HG03060 (cell line): ENCODE measurements around the gene PFKFB4.
"Not testable (repeated sequence)": the region's sequence is repeated elsewhere in the genome, so short reads cannot be mapped to it uniquely, and the experiment has no call there.

ENCODE experiments used
- ATAC-seq: cut with Tn5 transposase; IDR thresholded peaks from one replicate; pipeline ENCODE4 v1.9.1; 2021; ENCODE audit warnings: low read depth, moderate number of reproducible peaks; ENCODE audit not compliant: unreplicated experiment

Gene PFKFB4

GRCh38 chr3:48562367-48563095 lies 5.9 kb upstream of the PFKFB4 start:
- ATAC-seq: no peak

GRCh38 chr3:48561045-48561736 lies 4.6 kb upstream of the PFKFB4 start:
- ATAC-seq: no peak

DNA sequence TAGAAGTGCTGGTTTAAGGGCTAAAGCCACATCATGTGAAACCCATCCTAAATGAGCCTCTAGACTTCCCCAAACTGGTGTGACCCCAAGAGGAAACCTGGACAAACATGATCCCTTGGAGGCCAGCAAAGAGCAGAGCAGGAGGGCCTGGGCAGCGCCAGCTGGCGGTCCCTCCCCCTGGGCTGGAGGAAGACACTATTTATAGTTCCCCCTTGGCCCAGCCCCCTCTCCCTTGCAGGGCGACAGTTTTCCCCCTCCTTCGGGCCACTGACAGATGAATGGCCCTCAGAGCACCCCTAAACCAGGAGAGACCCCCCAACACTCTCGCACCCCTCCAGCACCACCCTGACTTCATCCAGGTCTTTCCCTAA lies 4.0 kb upstream of the PFKFB4 start:
- no peak for ATAC-seq

- ATAC-seq: no peak
Measured at GRCh38 chr3:48558493-48559134, 2.0 kb upstream of the PFKFB4 start.

DNA sequence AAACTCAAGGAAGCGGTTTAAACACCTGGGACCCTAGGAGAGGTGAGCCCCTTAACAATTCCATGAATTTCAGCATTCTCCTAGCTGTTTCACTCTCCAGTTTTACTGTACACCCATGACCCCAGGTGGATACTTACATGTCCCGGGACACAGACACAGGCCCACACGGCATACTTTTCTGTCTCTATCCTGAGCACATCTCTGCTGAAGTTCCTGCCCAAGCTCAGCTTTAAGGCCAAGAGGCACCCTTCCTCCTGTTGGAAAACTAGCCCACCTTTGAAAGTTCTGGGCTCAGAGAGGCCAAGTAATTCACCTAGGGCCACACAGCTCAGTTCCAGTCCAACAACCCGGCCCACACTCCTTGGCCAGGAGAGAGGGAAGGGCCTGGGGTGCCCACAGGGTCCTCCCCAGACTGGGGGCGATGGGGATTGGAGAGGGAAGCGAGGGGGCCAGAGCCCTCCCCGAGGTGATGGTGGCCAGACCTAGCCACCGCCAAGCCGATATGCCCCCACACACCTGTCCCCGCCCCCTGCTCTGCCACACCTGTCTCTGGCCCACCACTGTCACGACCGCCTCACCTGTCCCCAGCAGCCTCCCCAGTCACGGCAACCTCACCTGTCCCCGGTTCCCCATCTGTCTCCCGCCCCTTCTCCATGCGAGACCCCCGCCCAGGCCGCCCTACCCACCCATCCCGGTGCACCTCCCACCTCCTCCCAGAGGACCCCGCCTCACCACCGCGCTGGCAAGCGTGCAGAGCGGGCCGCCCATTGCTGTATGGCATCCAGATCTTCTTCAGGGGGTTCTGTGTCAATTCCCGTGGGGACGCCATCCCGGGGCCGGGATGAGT lies 431 bp downstream of the PFKFB4 start:
- no peak for ATAC-seq

- ATAC-seq: no peak
Measured at GRCh38 chr3:48555231-48555948, 1.2 kb downstream of the PFKFB4 start.

GRCh38 chr3:48553886-48554845 lies 2.4 kb downstream of the PFKFB4 start:
- no peak for ATAC-seq

DNA sequence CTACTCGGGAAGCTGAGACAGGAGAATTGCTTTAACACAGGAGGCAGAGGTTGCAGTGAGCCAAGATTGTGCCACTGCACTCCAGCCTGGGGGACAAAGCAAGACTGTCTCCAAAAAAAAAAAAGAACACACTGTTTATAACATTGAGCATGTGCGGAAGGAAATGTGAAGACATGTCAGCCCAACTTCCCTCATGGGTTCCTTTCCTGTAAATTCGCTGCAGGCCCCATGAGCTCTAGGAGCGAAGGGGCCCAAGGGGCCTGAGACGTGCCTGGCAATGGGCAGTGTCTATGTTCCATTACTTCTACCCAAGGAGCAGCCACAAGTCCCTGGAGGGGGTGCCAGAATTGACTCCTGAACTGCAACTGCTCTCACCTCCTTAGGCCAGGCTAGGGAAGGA lies 3.2 kb downstream of the PFKFB4 start:
- no peak for ATAC-seq

DNA sequence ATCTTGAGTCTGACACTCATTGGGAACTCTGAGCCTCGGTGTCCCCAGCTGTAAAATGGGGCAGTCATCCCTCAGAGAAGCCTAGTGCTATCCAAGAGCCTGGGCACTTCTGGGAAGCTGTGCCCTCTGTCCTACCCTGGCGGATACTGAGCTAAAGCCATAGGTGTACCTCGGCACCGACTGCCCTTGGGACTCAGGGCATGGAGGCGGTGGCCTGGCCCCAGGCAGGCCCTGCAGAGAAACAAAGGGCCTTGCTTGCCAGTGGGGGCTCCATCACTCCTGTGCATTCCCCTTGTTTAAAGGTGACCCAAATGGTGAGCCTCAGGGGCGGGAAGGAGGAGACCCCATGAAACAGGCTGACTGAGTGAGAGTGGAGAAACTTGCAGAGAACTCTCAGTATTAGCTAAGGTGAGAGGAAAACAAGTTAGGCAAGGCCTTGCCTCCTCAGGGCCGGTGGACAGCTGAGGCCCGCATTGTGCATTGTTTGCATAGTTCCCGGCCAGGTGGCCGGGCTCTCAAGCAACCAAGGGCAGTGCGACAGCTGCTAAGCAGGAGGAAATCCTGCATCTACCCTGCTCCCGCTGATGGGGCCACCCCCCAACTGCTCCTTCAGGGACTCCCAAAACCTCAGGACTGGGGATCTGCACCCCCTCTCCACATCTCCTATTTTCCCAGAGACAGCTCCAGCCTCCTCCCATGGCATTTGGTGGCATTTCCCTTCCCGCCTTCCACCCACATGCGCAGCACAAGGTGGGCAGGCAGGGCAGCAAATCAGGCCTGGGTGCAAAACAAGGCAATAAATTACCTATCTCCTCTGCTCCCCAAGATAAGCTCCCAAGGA lies 4.3 kb downstream of the PFKFB4 start:
- no peak for ATAC-seq

- ATAC-seq: not testable (repeated sequence)
Measured at GRCh38 chr3:48551651-48552050, 5.0 kb downstream of the PFKFB4 start.

DNA sequence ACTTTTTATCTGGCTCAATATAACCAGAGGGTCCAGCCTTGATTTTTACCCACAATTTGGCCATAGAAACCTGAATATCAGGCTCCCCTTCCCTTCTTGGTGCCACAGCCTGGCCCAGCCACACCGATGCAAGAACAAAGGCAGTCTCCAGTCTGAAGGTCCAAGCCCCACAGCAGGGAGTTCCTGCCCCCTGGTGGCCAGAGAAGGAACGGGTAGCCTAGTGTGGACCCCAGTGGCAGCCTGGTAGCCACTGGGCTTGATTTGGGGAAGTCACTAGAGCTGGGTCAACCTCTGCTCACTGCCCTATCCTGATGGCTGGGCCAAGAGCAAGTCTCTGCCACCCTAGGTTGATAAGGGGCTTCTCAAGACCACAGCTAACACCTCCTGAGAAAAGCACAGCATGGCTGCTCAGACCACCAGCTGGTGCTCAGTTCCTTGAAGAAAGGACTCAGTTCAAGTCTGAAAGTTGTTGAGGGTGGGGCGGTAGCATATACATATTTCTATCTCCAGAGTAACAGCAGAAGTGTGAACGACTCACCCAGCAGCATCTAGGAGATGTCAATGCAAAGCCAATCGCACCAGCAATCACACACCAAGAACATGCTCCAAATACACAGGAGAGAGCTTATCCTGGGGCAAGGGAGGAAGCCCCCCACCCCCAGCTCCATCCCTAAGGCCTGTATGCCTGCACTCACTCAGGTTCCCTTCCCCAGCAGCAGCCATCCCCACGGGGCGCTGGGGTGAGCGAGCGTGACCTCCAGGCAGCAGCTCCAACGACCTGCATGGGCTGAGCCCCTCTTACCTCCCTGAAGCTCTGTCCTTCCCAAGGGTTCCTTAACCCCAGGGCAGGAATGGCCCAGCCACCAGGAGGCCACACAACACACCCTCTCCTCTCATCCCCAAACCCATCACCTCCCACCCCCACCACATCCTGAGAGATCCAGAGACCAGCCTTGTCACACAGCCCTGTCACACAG lies 7.6 kb downstream of the PFKFB4 start:
- ATAC-seq: no peak

GRCh38 chr3:48548126-48548525 lies 8.5 kb downstream of the PFKFB4 start:
- no peak for ATAC-seq

DNA sequence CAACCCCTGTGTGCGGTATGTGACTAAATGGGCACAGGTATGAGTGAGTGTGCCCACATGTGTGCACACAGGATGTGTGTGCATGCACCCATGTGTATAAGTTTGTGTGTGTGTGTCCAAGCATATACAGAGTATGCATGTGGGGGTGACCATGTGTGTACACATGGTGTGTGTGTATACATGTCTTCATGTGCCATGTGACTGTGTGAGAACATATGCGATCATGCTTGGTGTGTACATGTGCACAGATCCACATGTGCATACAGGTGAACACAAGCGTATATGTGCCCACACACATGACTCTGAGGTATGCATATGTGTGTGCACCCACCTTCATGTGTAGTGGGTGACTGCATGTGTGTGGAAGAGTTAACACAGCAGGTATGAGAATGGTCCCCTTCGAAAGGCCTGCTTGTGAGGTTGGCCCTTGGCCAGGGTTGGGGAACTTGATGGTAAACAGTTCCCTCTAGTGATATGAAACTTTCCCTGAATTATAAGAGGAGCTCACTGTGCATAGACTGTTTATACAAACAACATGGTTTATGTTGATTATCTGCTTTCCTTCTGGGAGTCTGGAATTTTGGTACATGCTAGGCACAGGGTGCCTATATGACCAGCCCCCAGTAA lies 10.3 kb downstream of the PFKFB4 start:
- ATAC-seq: no peak

- no peak for ATAC-seq
Measured at GRCh38 chr3:48544141-48544540, 12.5 kb downstream of the PFKFB4 start.

- ATAC-seq: no peak
Measured at GRCh38 chr3:48543271-48543866, 13.2 kb downstream of the PFKFB4 start.

- ATAC-seq: no peak
Measured at GRCh38 chr3:48538451-48538850, 18.2 kb downstream of the PFKFB4 start.
